Measurements from ENCODE around the gene TMEM233.
"Not testable (repeated sequence)": the region's sequence is repeated elsewhere in the genome, so short reads cannot be mapped to it uniquely, and the experiment has no call there.

Gene TMEM233

DNA sequence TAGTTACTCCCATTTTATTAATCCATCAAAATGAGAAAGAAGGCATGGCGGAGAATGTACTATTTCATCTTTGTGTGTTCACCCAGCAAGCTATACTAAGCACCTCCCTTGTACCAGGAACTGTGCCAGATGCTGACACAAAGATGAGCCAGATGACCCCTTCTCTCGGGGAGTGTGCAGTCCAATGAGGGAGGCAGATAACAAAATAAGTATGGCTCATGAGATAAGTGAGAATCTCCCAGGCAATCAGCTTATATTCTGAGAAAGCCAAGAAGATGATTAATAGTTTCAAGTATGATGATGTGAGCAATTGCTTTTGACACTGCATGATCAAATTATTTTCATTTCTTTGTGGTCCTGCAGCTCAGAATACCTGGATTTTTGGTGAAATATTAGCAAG is 1.3 kb upstream of the TMEM233 start:
- H3K27ac Mint-ChIP-seq, result no peak overlapping the region
- H3K27me3 Mint-ChIP-seq (ENCODE audit: low read depth), result peaks cover 60% of the 10 kb centered on the region
- H3K4me1 Mint-ChIP-seq (ENCODE audit: low read depth), result peaks cover 8% of the 10 kb centered on the region
- H3K4me3 Mint-ChIP-seq, result no peak overlapping the region
- no peaks in the 10 kb centered on the region for H3K9me3 Mint-ChIP-seq
- H3K36me3 Mint-ChIP-seq (ENCODE audit: low read depth), result no peaks in the 10 kb centered on the region

DNA sequence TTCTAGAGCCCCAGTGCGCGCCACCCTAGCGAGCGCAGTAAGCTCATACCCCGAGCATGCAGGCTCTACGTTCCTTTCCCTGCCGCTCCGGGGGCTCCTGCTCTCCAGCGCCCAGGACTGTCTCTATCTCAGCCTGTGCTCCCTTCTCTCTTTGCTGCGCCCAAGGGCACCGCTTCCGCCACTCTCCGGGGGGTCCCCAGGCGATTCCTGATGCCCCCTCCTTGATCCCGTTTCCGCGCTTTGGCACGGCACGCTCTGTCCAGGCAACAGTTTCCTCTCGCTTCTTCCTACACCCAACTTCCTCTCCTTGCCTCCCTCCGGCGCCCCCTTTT is 791 bp downstream of the TMEM233 start:
- Mint-ChIP-seq H3K27me3 (ENCODE audit: low read depth) (peaks cover 66% of the 10 kb centered on the region), H3K27ac (no peak overlapping the region), H3K36me3 (ENCODE audit: low read depth) (no peaks in the 10 kb centered on the region), H3K4me3 (no peak overlapping the region), H3K4me1 (ENCODE audit: low read depth) (peaks cover 8% of the 10 kb centered on the region), H3K9me3 (no peaks in the 10 kb centered on the region)

DNA sequence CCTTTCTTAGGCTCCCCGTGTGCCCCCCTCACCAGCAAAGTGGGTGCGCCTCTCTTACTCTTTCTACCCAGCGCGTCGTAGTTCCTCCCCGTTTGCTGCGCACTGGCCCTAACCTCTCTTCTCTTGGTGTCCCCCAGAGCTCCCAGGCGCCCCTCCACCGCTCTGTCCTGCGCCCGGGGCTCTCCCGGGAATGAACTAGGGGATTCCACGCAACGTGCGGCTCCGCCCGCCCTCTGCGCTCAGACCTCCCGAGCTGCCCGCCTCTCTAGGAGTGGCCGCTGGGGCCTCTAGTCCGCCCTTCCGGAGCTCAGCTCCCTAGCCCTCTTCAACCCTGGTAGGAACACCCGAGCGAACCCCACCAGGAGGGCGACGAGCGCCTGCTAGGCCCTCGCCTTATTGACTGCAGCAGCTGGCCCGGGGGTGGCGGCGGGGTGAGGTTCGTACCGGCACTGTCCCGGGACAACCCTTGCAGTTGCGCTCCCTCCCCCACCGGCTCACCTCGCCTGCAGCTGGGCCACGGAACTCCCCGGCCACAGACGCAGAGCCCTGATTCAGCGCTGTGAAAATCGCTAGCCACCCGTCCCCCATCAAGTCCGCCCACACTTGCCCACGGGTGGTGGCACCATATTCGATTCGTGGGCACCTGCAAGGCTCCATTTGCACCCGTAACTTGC is 1.3 kb downstream of the TMEM233 start:
- peaks cover 71% of the 10 kb centered on the region for H3K27me3 Mint-ChIP-seq (ENCODE audit: low read depth)
- peaks cover 8% of the 10 kb centered on the region for H3K4me1 Mint-ChIP-seq (ENCODE audit: low read depth)
- no peak overlapping the region for H3K27ac Mint-ChIP-seq
- H3K4me3 Mint-ChIP-seq, result no peak overlapping the region
- no peaks in the 10 kb centered on the region for H3K9me3 Mint-ChIP-seq
- H3K36me3 Mint-ChIP-seq (ENCODE audit: low read depth), result no peaks in the 10 kb centered on the region

DNA sequence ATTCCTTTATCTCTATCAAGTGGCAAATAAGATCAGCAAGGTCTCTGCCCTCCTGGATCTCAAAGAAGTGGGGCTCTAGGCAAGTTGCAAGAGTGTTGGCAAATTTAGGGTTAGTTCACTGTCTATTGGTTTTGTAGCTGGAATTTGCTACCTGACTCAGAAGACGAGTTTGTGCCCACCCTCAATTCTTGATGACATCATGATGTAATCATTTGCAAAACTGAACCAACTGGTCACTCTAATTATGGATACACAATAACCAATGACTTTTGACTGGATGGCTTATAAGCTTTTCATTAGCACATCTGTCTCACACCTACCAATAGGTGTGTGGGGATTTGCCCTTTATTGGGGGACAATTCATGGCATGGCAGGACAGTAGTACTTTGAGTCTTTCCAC is 4.6 kb downstream of the TMEM233 start:
- no peaks in the 10 kb centered on the region for H3K36me3 Mint-ChIP-seq (ENCODE audit: low read depth)
- H3K9me3 Mint-ChIP-seq, result no peaks in the 10 kb centered on the region
- peaks cover 8% of the 10 kb centered on the region for H3K4me1 Mint-ChIP-seq (ENCODE audit: low read depth)
- no peak overlapping the region for H3K4me3 Mint-ChIP-seq
- H3K27me3 Mint-ChIP-seq (ENCODE audit: low read depth), result peaks cover 65% of the 10 kb centered on the region
- no peak overlapping the region for H3K27ac Mint-ChIP-seq

DNA sequence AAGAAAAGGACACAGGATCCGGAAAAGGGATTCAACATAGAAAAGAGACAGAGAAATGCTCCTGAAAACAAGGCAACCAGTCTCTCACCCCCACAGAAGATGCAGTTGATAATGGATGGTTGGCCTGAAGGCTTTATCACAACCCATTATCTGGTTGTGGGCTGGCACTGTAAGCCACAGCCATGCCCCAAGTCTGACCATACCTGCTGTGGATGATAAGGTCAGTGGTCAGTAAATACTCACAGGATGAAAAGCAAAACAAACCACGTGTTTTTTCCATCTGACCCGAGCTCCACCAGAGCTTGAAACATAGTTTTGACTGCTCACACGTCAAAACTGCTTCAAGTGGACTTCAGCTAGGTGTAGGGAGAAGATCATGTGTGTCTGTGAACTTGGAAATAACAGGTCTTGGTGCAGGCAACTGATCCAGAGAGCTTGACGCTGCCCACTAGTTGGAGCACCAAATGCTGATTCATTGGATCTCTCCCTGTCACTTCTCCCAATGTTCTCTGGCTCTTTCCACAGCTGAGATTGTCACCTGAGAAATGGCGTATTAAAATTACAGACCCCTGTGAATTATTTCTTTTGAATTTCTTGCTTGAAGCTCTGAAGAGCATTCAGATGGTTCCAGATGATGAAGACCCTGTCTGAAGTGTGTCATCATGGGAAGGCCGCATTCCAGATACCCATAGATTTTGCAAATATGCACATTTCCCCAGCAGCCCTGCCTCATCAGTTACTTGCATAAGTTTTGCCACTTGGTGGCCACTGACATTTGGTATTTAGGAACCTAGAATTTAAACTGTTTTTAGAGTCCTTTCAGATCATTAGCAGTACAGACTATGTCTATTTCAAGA is 8.5 kb downstream of the TMEM233 start:
- H3K4me1 Mint-ChIP-seq (ENCODE audit: low read depth), result no peaks in the 10 kb centered on the region
- H3K27me3 Mint-ChIP-seq (ENCODE audit: low read depth), result peaks cover 38% of the 10 kb centered on the region
- no peak overlapping the region for H3K4me3 Mint-ChIP-seq
- no peaks in the 10 kb centered on the region for H3K36me3 Mint-ChIP-seq (ENCODE audit: low read depth)
- no peaks in the 10 kb centered on the region for H3K9me3 Mint-ChIP-seq
- H3K27ac Mint-ChIP-seq, result no peak overlapping the region

DNA sequence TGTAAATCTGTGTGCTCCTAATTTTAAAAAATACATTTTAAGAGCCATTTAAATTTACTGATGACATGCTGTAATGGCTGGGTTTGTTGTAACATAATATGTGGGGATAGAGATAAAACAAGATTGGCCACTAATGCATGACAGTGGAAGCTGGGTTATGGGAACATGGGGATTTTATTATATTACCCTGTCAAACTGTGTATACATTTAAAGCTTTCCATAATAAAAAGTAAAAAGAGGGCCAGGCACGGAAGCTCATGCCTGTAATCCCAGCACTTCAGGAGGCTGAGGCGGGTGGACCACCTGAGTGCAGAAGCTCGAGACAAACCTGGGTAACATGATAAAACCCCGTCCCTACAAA is 9.1 kb downstream of the TMEM233 start:
- H3K9me3 Mint-ChIP-seq, result no peaks in the 10 kb centered on the region
- no peak overlapping the region for H3K4me3 Mint-ChIP-seq
- H3K27ac Mint-ChIP-seq, result no peak overlapping the region
- no peaks in the 10 kb centered on the region for H3K36me3 Mint-ChIP-seq (ENCODE audit: low read depth)
- H3K27me3 Mint-ChIP-seq (ENCODE audit: low read depth), result peaks cover 35% of the 10 kb centered on the region
- H3K4me1 Mint-ChIP-seq (ENCODE audit: low read depth), result no peaks in the 10 kb centered on the region

DNA sequence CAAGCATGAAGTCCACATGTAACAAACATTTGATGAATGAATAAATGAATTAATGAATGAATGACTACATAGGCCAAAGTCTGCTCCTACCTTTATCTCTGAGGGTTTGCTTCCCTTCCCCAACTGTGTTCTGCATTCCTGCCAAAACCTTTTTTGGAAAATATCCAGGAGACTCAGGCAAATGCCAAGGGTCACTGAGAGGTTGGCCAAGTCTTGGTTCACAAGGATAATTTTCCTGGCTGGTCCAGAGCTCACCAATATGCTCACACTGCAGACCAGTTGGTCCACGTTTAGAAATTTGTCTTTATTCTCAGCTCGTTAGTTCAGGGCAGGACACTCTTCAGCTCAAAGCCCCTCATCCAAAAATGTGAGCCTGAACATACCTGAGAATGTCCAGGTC is 10.2 kb downstream of the TMEM233 start:
- Mint-ChIP-seq H3K27ac (no peak overlapping the region), H3K9me3 (no peaks in the 10 kb centered on the region), H3K36me3 (ENCODE audit: low read depth) (no peaks in the 10 kb centered on the region), H3K4me1 (ENCODE audit: low read depth) (no peaks in the 10 kb centered on the region), H3K27me3 (ENCODE audit: low read depth) (peaks cover 33% of the 10 kb centered on the region), H3K4me3 (no peak overlapping the region)

DNA sequence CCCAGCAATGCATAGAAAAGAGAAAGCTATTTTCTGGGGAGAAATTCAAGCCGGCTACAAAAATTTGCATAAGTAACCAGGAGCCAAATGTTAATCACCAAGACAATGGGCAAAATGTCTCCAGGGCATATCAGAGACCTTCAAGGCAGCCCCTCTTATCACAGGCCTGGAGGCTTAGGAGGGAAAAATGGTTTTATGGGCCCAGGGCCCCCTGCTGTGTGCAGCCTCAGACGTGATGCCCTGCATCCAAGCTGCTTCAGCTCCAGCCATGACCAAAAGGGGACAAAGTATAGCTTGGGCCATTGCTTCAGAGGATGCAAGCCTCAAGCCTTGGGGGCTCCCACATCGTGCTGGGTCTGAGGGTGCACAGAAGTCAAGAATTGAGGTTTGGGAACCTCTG is 15.8 kb downstream of the TMEM233 start:
- Mint-ChIP-seq H3K27ac (no peak overlapping the region), H3K36me3 (ENCODE audit: low read depth) (no peaks in the 10 kb centered on the region), H3K9me3 (peaks cover 11% of the 10 kb centered on the region), H3K4me3 (no peak overlapping the region), H3K4me1 (ENCODE audit: low read depth) (no peaks in the 10 kb centered on the region), H3K27me3 (ENCODE audit: low read depth) (peaks cover 9% of the 10 kb centered on the region)

DNA sequence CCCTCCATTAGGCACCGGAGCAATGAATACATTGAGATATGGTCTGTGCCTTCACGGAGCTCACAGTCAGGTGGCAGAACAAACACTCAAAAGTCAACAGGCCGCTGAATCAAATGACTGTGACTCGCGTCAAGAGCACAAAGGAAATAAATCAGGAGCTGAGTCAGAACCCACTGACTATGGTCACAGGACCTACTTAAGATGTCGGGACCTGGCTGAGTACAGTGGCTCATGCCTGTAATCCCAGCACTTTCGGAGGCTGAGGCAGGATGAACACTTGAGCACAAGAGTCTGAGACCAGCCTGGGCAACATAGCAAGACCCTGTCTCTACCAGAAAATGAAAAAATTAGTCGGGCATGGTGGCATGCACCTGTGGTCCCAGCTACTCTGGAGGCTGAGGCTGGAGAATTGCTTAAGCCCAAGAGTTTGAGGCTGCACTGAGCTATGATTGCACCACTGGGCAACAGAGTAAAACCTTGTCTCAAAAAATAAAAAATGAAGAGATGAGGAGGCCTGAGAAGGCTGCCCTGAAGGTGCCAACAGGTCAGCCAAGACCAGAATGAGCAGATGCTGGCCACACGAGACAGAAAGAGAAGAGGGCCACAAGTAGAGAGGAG is 19.9 kb downstream of the TMEM233 start:
- Mint-ChIP-seq H3K4me1 (ENCODE audit: low read depth) (no peaks in the 10 kb centered on the region), H3K36me3 (ENCODE audit: low read depth) (no peaks in the 10 kb centered on the region), H3K27ac (no peak overlapping the region), H3K9me3 (peaks cover 22% of the 10 kb centered on the region), H3K4me3 (no peak overlapping the region), H3K27me3 (ENCODE audit: low read depth) (peaks cover 5% of the 10 kb centered on the region)

DNA sequence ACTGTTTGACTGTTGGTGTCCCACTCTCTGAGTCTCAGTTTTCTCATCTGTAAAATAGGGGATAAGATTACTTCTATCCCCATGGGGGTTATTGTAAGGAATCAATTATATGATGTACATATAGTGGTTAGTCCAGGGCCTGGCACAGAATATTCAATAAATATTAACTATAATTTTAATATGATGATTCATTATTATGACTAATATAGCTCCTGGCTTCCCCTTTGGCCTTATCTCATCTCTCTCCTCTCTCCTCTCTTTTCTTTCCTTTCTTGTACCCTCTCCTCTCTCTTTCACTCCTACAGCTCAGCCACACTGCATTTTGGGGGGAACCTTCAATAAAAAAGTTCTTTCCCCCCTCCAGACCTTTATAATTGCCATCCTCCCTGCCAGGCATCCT is 21.1 kb downstream of the TMEM233 start:
- Mint-ChIP-seq H3K4me1 (ENCODE audit: low read depth) (no peaks in the 10 kb centered on the region), H3K9me3 (peaks cover 32% of the 10 kb centered on the region), H3K27me3 (ENCODE audit: low read depth) (peaks cover 5% of the 10 kb centered on the region), H3K27ac (no peak overlapping the region), H3K36me3 (ENCODE audit: low read depth) (no peaks in the 10 kb centered on the region), H3K4me3 (no peak overlapping the region)

DNA sequence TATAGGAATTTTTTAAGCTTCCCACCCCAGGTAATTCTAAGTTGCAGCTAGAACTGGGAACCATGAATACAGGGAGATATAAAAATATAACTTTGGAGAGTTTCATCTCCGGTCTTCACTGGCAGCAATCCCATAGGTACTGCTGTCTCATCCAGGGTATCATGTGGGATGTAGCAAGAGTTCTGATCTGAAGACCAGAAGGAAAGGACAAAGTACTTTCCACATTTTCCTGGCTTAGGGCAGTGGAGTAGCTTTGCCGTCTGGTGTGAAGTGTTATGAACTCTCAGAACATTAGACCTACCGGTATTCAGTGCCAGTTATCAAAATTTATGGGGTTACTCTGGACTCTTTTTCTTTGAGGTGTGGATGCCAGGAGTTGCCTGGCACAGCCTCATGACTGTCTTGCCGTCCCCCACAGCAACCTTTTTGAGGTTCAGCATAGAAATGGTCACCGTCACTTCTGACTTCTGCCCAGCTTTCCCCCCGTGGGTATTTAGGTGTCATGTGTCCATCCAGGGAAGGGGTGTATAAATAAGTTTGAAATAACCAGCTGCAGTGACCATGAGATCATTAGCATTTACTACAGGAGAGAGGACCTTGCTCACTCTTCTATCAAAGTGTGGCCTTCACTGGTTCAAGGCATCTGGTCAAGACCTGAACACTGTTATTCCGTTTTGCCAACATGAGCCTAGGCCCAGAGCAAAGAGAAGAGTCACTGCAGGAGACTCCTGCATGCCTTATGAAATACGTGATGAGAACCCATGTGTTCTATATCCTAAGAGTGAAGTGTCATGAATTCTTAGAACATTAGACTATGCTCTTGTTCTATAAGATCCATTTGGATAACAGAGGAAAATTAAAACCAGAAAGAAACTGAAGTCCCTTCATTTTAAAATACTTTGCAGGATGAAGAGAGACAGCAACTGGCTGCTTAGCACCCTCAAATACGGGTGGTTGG is 22.2 kb downstream of the TMEM233 start:
- Mint-ChIP-seq H3K36me3 (ENCODE audit: low read depth) (no peaks in the 10 kb centered on the region), H3K27me3 (ENCODE audit: low read depth) (peaks cover 5% of the 10 kb centered on the region), H3K27ac (no peak overlapping the region), H3K4me1 (ENCODE audit: low read depth) (no peaks in the 10 kb centered on the region), H3K9me3 (peaks cover 24% of the 10 kb centered on the region), H3K4me3 (no peak overlapping the region)

DNA sequence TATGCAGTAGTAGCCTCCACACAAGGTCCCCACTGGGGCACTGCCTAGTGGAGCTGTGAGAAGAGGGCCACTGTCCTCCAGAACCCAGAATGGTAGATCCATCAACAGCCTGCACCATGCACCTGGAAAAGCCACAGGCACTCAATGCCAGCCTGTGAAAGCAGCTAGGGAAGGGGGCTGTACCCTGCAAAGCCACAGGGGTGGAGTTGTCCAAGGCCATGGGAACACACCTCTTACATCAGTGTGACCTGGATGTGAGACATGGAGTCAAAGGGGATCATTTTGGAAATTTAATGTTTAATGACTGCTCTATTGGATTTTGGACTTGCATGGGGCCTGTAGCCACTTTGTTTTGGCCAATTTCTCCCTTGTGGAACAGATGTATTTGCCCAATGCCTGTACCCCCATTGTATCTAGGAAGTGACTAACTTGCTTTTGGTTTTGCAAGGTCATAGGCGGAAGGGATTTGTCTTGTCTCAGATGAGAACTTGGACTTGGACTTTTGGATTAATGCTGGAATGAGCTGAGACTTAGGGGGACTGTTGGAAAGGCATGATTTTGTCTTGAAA is 24.8 kb downstream of the TMEM233 start:
- peaks cover 21% of the 10 kb centered on the region for H3K9me3 Mint-ChIP-seq
- H3K4me1 Mint-ChIP-seq (ENCODE audit: low read depth); H3K27ac Mint-ChIP-seq; H3K36me3 Mint-ChIP-seq (ENCODE audit: low read depth); H3K4me3 Mint-ChIP-seq: not testable (repeated sequence)
- H3K27me3 Mint-ChIP-seq (ENCODE audit: low read depth), result peaks cover 18% of the 10 kb centered on the region

DNA sequence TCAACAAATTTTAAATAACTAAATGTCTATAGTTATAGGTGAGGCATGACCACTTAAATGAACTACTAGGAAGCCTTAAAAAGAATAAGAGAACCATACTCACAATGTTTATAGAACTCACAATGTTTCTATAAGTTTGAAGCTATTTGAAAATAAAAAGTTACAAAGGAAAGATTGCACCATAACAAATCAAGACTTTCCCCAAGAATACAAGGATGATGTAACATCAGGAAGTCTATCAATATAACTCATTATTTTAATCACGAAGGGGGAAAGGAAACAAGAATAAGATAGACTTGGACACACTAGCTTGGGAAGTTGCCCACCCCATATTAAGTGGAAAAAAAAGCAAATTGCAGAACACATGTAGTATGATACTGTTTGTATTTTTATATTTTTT is 26.9 kb downstream of the TMEM233 start:
- Mint-ChIP-seq H3K27me3 (ENCODE audit: low read depth) (peaks cover 19% of the 10 kb centered on the region), H3K9me3 (peaks cover 21% of the 10 kb centered on the region), H3K36me3 (ENCODE audit: low read depth) (no peaks in the 10 kb centered on the region), H3K4me1 (ENCODE audit: low read depth) (no peaks in the 10 kb centered on the region), H3K4me3 (no peak overlapping the region), H3K27ac (no peak overlapping the region)

DNA sequence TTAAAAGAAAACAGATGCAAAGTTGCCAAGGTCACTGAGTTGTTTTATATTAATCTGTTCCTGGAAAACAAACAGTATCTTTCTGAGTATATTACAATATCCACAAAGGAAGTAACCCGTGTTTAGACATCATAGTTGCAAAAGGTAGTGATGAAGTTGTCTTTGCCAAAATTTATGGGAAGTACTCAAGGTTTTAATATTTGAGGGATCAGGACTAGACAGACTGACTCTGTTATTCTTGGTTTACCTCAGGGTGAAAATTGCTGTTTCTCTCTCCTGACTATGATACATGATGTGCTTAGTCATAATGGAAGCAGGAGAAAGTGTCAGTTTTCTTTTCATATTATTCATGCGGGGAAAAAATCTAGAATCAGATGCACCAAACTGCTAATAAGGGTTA is 28.3 kb downstream of the TMEM233 start:
- Mint-ChIP-seq H3K36me3 (ENCODE audit: low read depth) (no peaks in the 10 kb centered on the region), H3K4me1 (ENCODE audit: low read depth) (no peaks in the 10 kb centered on the region), H3K9me3 (peaks cover 20% of the 10 kb centered on the region), H3K27me3 (ENCODE audit: low read depth) (peaks cover 18% of the 10 kb centered on the region), H3K4me3 (no peak overlapping the region), H3K27ac (no peak overlapping the region)

Measured in T-helper 1 cell treated with Interleukin-12 subunit alpha and Interleukin-12 subunit beta and Interleukin-4 antibody, amounts not matched to agents 30 μg/mL and 1 μg/mL, for 36 hours (primary cell).